HL-60 (cell line): ENCODE results near the gene CD1E.

Source experiments
- DNase-seq, 2 experiments: peaks; one replicate each; pipeline ENCODE4 v3.0.0-alpha.2; 2010 to 2020; ENCODE audit warnings: low read depth in 1 of 2, low spot score in 1 of 2
- H3K27ac ChIP-seq: fragments of 250-450 bp; sonication (Bioruptor Pico); replicated peaks from 2 replicates; pipeline ENCODE4 v1.5.1; 2020; ENCODE audit warnings: mild to moderate bottlenecking, moderate library complexity
- H3K27me3 ChIP-seq: fragments of 250-450 bp; sonication (Bioruptor Pico); 2 replicates; pipeline ENCODE4 v1.5.1; 2021; ENCODE audit warnings: mild to moderate bottlenecking, moderate library complexity; ENCODE audit not compliant: insufficient read depth, poor library complexity, severe bottlenecking
- H3K4me3 ChIP-seq: replicated peaks from 2 replicates; pipeline ENCODE4 v1.5.1; 2011; ENCODE audit warnings: mild to moderate bottlenecking, control low read depth, low read length; ENCODE audit not compliant: insufficient read depth
- CTCF ChIP-seq: IDR thresholded peaks from one replicate; pipeline ENCODE4 v1.5.1; 2011; ENCODE audit warnings: low read length, control low read depth, inconsistent platforms; ENCODE audit not compliant: insufficient read depth
- GABPA ChIP-seq: IDR thresholded peaks from 2 replicates; pipeline ENCODE4 v1.6.1; 2012; ENCODE audit warnings: low read depth
- POLR2AphosphoS5 ChIP-seq: IDR thresholded peaks from 2 replicates; pipeline ENCODE4 v1.6.1; 2012; ENCODE audit warnings: low read depth
- REST ChIP-seq: IDR thresholded peaks from 2 replicates; pipeline ENCODE4 v1.6.1; 2012; ENCODE audit warnings: low read depth; ENCODE audit not compliant: insufficient replicate concordance
- SPI1 ChIP-seq: IDR thresholded peaks from 2 replicates; pipeline ENCODE4 v1.6.1; 2012; ENCODE audit warnings: low read depth, mild to moderate bottlenecking, borderline replicate concordance

The CD1E gene

GRCh38 chr1:158354255-158354654 lies 561 bp downstream of the CD1E start:
- Histone ChIP-seq H3K27me3 (no peaks in the 10 kb centered on the region), H3K27ac (no peak overlapping the region), H3K4me3 (no peak overlapping the region)
- peak in 1 of 2 experiments; percentile 67 for DNase-seq
- TF ChIP-seq POLR2AphosphoS5 (peak; percentile 30; the same call in 1 of the 2 replicates), GABPA (no peak)

GRCh38 chr1:158355773-158356285 lies 2.1 kb downstream of the CD1E start:
- Histone ChIP-seq H3K27ac (no peak overlapping the region), H3K4me3 (no peak overlapping the region)
- DNase-seq, result no peak

GRCh38 chr1:158356616-158357015 lies 2.9 kb downstream of the CD1E start:
- DNase-seq, result no peak
- H3K27me3 ChIP-seq, result no peaks in the 10 kb centered on the region
- H3K27ac ChIP-seq, result no peak overlapping the region
- TF ChIP-seq REST (no peak), GABPA (no peak), SPI1 (no peak), CTCF (no peak), POLR2AphosphoS5 (no peak)
- no peak overlapping the region for H3K4me3 ChIP-seq

More at GRCh38 chr1:158355773-158356285, 2.1 kb downstream of the CD1E start:
- no peaks in the 10 kb centered on the region for H3K27me3 ChIP-seq
- TF ChIP-seq CTCF (no peak), POLR2AphosphoS5 (no peak), REST (no peak), GABPA (no peak), SPI1 (no peak)

GRCh38 chr1:158357441-158357840 lies 3.7 kb downstream of the CD1E start:
- DNase-seq, result no peak
- TF ChIP-seq POLR2AphosphoS5, result no peak
- no peak for TF ChIP-seq CTCF
- TF ChIP-seq REST, result no peak
- TF ChIP-seq SPI1, result no peak
- TF ChIP-seq GABPA, result no peak
- H3K27me3 ChIP-seq, result no peaks in the 10 kb centered on the region
- H3K27ac ChIP-seq, result no peak overlapping the region
- no peak overlapping the region for H3K4me3 ChIP-seq
